HG03175 (cell line): ENCODE measurements around the gene KCNF1.
A peak's percentile ranks its signal among the peaks of the same experiment; 100 is the strongest.

Experiments
- ATAC-seq: cut with Tn5 transposase; IDR thresholded peaks from one replicate; pipeline ENCODE4 v1.9.1; 2021; ENCODE audit warnings: mild to moderate bottlenecking, moderate library complexity; ENCODE audit not compliant: unreplicated experiment

Gene KCNF1, protein sequence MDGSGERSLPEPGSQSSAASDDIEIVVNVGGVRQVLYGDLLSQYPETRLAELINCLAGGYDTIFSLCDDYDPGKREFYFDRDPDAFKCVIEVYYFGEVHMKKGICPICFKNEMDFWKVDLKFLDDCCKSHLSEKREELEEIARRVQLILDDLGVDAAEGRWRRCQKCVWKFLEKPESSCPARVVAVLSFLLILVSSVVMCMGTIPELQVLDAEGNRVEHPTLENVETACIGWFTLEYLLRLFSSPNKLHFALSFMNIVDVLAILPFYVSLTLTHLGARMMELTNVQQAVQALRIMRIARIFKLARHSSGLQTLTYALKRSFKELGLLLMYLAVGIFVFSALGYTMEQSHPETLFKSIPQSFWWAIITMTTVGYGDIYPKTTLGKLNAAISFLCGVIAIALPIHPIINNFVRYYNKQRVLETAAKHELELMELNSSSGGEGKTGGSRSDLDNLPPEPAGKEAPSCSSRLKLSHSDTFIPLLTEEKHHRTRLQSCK

DNA sequence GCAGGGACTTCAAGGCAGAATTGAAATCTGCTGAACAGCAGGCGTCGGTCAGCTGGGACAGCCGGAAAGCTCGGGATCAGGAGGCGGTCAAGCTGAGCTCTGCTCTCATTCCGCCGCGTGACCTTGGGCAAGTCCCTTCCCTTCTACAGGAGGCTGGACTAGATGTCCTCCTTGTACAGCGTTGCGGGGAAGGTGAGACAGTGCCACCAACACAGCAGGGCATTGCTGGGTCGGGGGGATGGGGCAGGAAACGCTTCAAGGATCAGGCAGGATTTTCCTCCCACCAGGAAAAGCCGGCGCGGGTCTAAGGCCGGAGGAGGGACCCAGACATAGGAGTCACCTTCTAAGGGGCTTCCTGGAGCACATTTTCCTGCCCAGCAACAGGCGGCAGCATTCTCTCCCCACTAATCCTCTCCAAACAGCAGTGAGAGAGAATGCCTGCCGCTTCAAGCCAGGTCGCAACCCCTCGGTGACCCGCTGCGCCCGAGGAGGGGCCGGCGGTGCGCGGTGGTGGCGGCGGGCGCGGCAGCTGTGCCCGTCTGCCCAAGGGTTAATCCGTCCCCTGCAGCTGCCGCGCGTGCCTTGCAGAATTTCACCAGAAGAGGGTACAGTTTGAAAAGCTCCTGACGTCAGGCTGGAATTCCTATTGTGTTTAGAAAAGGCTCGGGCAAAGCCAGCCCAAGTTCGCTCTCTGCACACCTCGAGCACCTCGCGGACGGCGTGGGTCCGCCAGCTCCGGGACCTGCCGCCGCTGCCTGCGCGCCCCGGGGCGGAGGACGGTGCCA lies at the start of gene KCNF1:
KCNF1 (plus strand) TSS at position 644 of the 785 bp plus-strand sequence. CDS start 493 bp downstream, outside the sequence.
- no peak for ATAC-seq

DNA sequence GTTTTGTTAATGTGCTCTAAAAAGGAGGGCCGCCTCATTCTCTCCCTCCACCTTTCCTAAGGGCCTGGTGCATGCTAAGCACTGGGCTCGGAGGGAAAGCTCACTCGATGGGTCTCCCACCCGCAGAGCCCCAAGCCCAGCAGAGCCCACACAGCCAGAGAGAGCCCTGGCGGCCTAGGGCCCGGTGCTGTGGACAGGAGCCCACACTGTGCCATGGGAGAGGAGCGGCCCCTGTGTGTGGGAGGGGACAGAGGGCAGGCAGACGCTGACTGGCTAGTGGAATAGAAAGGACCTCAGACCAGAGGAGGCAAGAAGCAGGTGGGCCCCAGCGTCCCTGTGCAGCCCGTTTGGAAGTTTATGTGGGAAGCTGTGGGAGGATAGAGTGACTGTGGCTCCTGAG lies 49.4 kb upstream of the KCNF1 start:
- no peak for ATAC-seq

DNA sequence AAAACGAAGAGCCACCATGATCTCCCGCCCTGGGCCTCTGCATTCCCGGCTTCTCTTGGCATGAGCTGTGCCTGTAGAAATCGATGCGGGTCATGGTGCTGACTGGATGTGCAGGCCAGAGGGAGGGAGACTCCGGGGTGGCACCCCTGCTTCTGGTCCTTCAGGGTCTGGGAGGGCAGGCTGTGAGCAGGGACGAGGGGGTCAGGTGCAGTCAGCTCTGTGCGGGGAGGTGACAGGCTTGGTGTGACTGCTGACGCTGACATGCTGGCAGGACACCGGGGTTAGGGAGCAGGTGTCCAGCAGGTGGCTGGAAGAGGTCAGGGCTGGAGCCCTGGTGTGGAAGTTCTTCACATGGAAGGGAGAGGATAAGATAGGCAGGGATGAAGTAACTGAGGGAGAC lies 48.7 kb upstream of the KCNF1 start:
- ATAC-seq: no peak

DNA sequence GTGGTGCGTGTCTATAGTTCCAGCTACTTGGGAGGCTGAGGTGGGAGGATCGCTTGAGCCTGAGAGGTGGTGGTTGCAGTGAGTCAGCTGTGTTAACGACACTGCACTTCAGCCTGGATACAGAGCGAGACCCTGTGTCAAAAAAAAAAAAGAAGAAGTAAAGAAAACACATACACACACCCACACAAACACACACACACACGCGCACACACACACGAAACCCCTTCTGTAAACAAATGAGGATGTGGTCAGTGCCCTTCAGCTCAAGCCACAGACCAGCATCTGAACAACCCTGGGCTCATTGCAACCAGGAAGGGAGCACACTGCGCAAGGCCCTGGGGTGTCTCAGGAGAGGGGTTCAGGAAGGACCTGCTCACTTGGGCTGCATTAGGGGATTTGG lies 47.9 kb upstream of the KCNF1 start:
- peak; percentile 68 for ATAC-seq

DNA sequence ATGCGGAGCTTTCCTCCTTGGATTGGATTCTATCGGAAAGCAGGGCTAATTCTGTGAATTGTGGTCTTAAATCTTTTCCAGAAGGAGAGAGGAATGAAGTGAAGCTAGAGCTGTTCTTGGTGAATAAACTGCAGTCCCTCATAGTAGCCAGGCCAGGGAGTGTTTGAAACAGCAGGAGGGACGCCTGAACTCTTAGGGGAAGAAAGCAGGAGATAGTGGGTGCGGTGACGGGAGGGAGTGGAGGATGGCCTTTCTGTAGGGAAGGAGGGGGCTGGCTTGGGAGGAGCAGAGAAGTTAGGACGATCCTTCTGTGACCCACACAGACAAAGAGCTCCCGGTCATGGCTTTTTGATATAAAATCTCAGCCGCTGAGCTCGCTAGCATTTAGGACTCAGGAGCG lies 47.5 kb upstream of the KCNF1 start:
- ATAC-seq: no peak

DNA sequence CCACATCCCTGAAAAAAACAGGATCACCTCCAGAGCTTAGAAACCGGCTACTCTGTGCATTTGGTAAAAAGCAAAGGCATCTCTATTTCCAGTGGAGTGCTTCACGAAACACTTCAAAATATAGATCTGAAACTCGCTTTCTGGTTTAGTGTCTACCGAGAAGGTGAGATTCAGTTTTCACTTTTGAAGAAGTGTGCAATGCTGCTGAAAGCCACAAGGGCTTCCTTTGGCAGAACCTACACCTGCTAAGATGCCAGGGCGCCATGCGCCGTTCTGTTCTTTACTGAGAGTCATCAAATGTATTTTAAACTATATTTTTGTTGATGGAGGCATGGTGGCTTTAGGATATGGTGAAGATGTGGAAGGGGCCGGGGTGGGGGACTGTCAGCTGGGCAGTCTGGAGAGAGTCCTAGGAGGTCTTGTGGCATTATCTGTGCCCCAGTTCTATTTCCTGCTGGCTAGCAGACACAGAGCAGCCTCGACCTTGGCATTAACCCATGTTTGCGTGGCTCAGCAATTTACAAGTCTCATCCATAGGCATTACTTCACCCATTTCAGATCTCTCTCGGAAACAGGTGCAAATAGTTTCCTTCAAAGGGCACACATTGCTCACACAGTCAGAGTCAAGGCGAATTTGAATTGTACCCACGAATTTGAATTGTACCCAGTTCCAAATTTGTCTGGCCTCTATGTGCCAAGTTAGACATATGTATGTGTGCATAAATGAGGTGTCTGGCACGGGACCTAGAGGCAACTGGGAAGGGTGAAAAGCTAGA lies 46.7 kb upstream of the KCNF1 start:
- ATAC-seq: peak; percentile 94

DNA sequence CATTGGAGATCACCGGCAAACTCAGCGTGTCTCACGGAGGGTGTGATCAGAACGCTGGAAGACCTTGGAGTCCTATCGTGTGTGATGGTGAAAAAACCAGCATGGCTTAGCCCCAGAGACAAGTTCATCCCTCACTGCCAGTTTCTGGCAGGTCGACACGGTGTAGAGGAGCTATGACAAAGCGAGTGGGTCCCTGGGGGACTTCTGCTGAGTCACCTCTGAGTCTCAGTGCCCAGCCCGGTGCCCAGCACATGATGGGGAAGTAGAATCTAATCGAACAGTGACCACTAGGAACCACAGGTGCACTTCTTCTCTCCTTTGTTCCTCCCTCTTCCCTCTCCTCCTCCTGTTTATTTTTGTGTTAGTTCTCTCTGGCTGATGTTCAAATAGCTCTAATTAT lies 45.9 kb upstream of the KCNF1 start:
- ATAC-seq: no peak

DNA sequence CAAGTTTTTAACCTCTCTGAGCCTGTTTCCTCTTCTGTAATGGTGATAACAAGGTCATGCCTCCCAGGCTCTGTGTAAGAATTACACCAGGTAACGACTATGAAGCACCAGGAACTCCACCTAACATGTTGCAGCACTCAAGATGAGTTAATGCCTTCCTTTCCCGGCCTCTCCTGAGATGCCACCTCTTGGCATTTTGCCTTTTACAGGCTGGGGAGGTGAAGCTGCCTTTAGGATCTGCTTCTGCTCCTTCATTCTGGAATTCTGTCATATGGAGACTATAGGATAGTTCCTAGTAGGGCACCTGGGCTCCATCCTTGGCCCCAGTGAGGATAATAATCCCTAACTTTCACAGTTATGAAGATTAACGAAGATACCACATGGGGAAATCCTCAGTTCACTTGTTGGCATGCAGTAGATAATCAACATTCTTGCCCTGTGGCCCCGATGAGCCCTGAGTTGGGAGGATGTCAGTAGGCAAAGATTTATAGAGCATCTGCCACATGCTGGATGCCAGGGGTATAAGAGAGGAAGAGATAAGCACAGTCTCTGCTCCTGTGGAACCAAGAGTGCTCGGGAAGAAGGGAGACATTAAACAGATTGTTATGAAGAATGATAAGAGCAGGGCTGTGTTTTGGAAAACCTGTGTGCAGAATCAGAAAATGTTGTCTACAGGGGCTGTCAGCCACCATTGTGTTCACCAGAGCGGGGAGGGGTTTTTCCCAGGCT lies 43.9 kb upstream of the KCNF1 start:
- ATAC-seq: no peak

DNA sequence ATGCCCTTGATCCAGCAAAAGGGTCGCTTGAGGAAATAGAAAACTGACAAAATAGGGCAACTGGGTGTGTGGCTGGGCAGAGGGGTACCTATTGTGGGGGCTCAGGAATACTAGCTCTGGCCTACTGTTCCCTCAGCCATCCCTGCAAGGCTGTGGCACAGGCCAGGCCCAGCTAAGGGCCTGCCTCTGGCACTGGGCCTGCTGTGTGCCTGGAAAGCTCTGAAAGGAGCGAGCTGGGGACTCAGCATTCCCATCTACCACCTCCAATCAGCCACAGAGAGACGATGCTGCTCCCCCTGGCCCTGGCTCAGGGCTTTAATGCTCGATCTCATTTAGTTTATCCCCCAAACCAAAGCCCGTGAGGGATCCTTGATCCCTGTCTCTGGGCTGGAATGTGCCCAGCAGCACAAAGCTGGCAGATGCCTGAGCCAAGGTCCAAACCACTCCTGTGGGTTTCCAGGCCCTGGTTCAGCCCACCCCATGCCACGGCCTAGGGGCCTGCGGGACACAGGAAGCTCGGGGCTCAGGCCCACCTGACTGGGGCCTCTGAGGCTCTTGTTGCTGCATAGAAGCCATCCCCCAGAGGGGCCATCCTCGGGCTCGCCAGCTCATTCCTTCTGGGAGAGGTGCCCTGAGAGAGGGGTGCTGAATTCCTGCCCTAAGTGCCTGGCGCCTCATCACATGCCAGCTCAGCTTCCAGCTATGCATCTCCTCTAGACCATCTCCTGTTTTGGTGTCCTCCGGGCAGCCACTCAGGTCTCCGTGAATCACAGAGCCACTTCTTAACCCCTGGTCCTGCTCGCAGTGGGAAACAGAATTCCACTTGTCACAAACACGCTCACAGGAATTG lies 43.0 kb upstream of the KCNF1 start:
- ATAC-seq: no peak

DNA sequence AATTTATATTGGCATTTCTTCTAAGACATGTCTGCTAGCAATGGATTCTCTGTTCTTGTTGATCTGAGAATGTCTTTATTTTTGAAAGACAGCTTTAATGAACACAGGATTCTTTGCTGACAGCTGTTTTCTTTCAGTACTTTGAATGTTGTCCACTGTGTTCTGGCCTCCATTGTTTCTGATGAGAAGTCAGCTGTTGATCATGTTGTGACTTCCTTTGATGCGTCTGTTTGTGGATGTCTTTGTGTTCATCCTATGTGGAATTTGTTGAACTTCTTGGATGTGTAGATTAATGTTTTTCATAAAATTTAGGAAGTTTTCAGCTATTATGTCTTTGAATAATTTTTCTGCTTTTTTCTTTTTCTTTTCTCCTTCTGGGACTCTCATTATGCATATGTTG lies 39.8 kb upstream of the KCNF1 start:
- no peak for ATAC-seq

DNA sequence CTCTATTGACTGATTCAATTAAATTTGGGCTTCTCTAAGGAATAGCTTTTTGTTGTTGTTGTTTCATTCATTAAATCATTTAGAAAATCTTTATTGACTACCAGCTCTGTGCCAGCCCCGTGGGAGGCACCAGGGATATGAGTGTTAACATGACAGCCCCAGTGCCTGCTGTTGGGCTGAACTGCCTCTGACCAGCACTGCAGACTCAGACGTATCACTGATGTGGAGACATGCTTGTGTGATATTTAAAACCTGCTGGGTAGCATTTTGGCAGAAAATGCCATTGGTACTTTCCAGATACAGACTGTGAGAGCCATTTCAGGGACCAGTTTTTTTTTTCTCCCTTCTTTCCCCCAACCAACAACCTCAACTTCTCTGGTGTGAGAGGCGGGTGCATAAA lies 38.6 kb upstream of the KCNF1 start:
- ATAC-seq: no peak

DNA sequence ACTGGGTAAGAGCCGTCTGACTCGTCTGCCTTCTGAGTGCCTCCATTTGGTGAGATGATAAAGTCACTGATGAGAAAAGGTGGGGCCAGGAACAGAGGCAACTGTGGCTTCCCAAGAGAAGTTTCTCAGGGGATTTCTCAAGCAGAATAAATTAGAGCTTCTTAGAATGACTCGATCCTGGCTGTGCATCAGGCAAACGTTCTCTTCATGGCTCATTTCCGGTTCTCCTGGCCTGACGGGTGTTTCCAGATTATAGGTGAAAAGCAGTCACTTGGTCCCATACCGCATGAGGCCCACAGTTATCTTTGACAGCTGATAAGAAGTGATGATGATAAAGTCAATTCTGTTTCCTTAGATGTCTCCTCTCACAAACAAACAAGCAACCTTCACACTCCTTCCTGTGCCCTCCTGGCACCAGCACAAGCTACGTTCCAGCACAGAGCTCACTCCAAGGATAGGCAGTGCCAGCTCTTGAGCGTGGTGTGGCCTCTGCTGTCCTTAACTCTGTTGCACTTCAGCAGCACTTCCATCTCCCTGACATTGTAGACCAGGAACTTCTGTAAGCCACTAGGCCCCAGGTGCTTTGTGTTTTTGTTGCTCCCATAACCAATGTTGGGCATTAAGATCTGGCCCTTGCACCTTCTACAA lies 37.8 kb upstream of the KCNF1 start:
- no peak for ATAC-seq

DNA sequence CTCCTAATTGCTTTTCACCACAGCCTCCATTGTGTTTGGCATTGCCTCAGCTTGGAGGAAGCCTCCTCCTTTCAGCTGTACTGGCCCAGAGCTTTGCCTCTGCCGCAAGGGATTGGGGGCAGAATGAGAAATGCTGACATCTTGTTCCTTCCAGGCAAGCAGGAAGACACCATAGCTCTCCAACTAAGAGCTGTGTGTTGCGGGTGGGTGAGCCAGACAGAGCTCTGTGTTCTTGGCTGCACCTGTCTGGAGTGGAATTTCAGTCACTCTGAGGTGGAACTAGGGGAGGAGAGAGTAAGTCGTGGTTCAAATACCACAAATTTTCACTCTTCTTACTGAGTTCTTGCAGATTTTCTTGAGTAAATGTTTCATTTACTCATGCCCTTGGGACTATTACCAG lies 36.6 kb upstream of the KCNF1 start:
- ATAC-seq: no peak

DNA sequence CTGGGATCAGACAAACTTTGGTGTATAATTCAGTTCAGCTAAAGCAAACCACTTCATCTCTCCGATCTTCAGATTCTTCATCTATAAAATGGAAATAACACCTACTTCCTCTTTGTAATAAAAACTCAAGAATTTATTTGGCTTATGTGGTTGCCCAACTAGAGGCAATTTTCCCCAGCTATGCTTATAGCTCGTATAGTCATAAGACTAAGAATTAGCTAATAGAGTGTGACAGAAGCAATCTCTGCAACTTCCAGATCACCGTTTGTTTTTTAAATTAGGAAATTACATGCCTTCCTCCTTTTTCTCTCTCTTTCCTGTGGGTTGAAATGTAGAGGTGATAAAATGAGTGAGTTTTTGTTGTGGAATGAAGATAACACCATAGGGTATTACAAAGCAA lies 35.3 kb upstream of the KCNF1 start:
- ATAC-seq: no peak

DNA sequence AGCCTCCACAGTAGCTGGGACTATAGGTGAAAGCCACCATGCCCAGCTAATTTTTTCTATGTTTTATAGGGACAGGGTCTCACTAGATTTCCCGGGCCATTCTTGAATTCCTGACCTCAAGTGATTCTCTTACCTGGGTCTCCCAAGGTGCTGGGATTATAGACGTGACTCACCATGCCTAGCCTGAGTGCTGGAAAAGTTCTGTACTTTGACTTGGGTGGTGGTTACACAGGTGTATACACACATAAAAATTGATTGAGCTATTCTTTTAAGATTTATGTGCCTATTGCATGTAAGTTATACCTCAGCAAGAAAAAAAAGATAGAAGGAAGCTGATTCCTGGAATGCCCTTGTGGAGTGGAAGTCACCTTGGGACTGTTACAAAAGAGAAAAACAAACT lies 34.8 kb upstream of the KCNF1 start:
- ATAC-seq: no peak

DNA sequence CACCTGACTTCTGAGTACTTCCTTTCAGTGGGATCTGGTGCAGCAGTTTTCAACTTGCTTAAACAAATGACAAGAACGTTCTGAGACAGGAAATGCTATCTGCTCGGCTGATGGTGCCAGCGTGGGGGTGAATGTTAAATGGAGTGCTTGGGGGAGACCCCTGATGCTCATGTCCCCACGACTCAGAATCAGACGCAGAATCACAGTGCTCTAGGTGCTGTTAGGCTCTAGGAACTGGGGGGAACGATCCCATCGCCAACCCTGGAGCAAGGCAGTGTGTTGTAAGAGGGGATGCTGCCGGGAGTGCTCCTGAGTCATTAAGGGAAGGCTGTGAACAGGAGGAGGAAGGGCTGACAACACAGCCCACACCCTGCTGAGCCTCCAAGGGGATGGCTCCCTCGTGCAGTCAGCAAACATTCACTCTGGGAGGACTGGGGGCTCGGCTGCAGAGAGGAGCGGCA lies 34.1 kb upstream of the KCNF1 start:
- ATAC-seq: no peak

DNA sequence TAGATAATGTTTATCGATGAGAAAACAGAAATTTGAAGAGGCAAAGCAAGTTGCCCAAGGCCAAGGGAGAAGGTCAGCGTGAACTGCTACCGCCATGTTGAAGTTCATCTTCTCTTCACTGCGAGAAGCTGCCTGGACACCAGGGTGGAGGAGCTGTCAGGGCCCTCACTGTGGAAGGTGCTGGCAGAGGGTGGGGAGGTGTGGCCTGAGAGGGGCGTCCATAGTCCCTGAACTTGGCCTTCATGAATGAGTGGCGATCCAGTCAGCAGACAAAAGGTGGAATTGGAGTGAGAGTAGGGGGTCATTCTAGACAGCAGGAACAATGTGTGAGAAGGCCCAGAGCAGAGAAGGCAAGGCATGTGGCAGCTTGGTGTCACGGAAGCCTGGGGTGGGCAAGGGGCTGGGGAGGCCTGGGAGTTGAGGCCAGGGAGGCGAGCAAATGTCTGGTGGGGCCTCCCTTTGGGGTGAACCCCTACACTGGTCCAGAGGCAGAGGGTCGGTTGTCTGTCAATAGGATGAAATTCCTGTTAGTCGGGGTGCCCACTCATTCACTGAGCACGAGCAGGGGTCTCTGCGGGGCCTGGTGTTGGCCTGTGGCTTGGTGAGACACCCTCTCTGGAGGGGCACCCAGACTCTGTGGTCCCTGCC lies 33.3 kb upstream of the KCNF1 start:
- ATAC-seq: no peak

DNA sequence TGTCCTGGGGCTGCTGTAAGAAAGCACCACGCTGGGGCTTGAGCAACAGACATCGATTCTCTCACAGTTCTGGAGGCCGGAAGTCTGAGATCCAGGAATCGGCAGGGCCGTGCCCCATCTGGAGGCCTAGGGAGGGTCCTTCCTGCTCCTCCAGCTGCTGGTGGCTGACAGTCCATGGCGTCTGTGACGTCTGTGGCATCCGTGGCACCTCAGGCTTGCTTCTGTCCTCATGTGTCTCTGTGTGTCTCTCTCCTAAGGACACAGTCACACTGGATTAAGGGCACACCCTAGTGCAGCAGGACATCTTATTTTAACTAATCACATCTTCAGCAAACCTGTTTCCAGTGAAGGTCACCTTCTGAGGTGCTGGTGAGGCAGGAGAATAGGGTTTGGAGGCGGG lies 32.6 kb upstream of the KCNF1 start:
- no peak for ATAC-seq
